Mesenchymal stem cell (in vitro differentiated cells and primary cell): Measurements from ENCODE around the gene RNF144A.

ENCODE experiments used
- DNase-seq: peaks from one replicate; pipeline ENCODE4 v3.0.0-alpha.2; 2013
- H2AFZ ChIP-seq: one replicate; pipeline ENCODE4 v1.6.1; 2013; ENCODE audit warnings: low read depth, mild to moderate bottlenecking, control low read depth, inconsistent platforms, low read length, moderate library complexity
- H2AK5ac ChIP-seq: 2 replicates; pipeline ENCODE4 v1.6.1; 2013; ENCODE audit warnings: low read length, moderate library complexity, mild to moderate bottlenecking, inconsistent platforms; ENCODE audit not compliant: severe bottlenecking
- H2BK120ac ChIP-seq: one replicate; pipeline ENCODE4 v1.6.1; 2013; ENCODE audit warnings: low read depth, mild to moderate bottlenecking, inconsistent platforms, low read length, moderate library complexity
- H2BK12ac ChIP-seq, 2 experiments: one replicate each; pipeline ENCODE4 v1.6.1; 2013; ENCODE audit warnings: inconsistent platforms in 2 of 2, low read length in 2 of 2, mild to moderate bottlenecking in 2 of 2, moderate library complexity in 2 of 2, control low read depth in 1 of 2
- H2BK15ac ChIP-seq: one replicate; pipeline ENCODE4 v1.6.1; 2013; ENCODE audit warnings: mild to moderate bottlenecking, low read depth, inconsistent platforms; ENCODE audit not compliant: poor library complexity, severe bottlenecking
- H2BK5ac ChIP-seq: 2 replicates; pipeline ENCODE4 v1.6.1; 2013; ENCODE audit warnings: low read depth, mild to moderate bottlenecking, low read length, control low read depth, inconsistent platforms; ENCODE audit not compliant: poor library complexity, severe bottlenecking
- H3K14ac ChIP-seq, 2 experiments: one replicate each; pipeline ENCODE4 v1.6.1; 2013; ENCODE audit warnings: inconsistent platforms in 2 of 2, low read length in 2 of 2, control low read depth in 1 of 2, mild to moderate bottlenecking in 1 of 2, moderate library complexity in 1 of 2
- H3K18ac ChIP-seq, 2 experiments: one replicate each; pipeline ENCODE4 v1.6.1; 2013; ENCODE audit warnings: inconsistent platforms in 2 of 2, low read length in 2 of 2, control low read depth in 1 of 2, low read depth in 1 of 2, mild to moderate bottlenecking in 1 of 2
- H3K23ac ChIP-seq, 2 experiments: one replicate each; pipeline ENCODE4 v1.6.1; 2013; ENCODE audit warnings: inconsistent platforms in 2 of 2, low read length in 2 of 2, mild to moderate bottlenecking in 2 of 2, moderate library complexity in 2 of 2, control low read depth in 1 of 2
- H3K27ac ChIP-seq: 2 replicates; pipeline ENCODE4 v1.5.1; 2013; ENCODE audit warnings: mild to moderate bottlenecking, moderate library complexity, low read length, control low read depth, inconsistent platforms; ENCODE audit not compliant: poor library complexity, severe bottlenecking
- H3K27me3 ChIP-seq, 2 experiments: 2 replicates each; pipeline versions ENCODE4 v1.6.1 to v1.7.0; 2013; ENCODE audit warnings: low read length in 2 of 2, mild to moderate bottlenecking in 2 of 2, moderate library complexity in 2 of 2, control low read depth in 1 of 2, inconsistent platforms in 1 of 2; ENCODE audit not compliant: control insufficient read depth in 1 of 2, insufficient read depth in 1 of 2
- H3K36me3 ChIP-seq, 2 experiments: 2 replicates each; pipeline versions ENCODE4 v1.6.1 to v1.7.0; 2013; ENCODE audit warnings: low read length in 2 of 2, control low read depth in 1 of 2, inconsistent platforms in 1 of 2, low read depth in 1 of 2, mild to moderate bottlenecking in 1 of 2; ENCODE audit not compliant: insufficient read depth in 2 of 2, control insufficient read depth in 1 of 2
- H3K4ac ChIP-seq, 2 experiments: one replicate each; pipeline ENCODE4 v1.6.1; 2013; ENCODE audit warnings: inconsistent platforms in 2 of 2, low read length in 2 of 2, mild to moderate bottlenecking in 2 of 2, moderate library complexity in 2 of 2, control low read depth in 1 of 2, low read depth in 1 of 2
- H3K4me1 ChIP-seq: 2 replicates; pipeline ENCODE4 v1.6.1; 2013; ENCODE audit warnings: low read depth, low read length, control low read depth; ENCODE audit not compliant: control insufficient read depth, insufficient read depth
- H3K4me2 ChIP-seq: 2 replicates; pipeline ENCODE4 v1.6.1; 2013; ENCODE audit warnings: low read length, mild to moderate bottlenecking, inconsistent platforms; ENCODE audit not compliant: poor library complexity, severe bottlenecking
- H3K4me3 ChIP-seq, 2 experiments: 2 replicates each; pipeline versions ENCODE4 v1.5.1 to v1.7.0; 2013; ENCODE audit warnings: low read length in 2 of 2, mild to moderate bottlenecking in 2 of 2, control low read depth in 1 of 2, low read depth in 1 of 2; ENCODE audit not compliant: insufficient read depth in 1 of 2
- H3K79me1 ChIP-seq: replicated peaks from 2 replicates; pipeline ENCODE4 v1.6.1; 2013; ENCODE audit warnings: mild to moderate bottlenecking, control low read depth, low read length, inconsistent platforms; ENCODE audit not compliant: poor library complexity, severe bottlenecking
- H3K9ac ChIP-seq: 2 replicates; pipeline ENCODE4 v1.7.0; 2013; ENCODE audit warnings: mild to moderate bottlenecking, low read length, moderate library complexity
- H3K9me3 ChIP-seq: 2 replicates; pipeline ENCODE4 v1.7.0; 2013; ENCODE audit warnings: mild to moderate bottlenecking, low read length; ENCODE audit not compliant: control insufficient read depth
- H4K8ac ChIP-seq: one replicate; pipeline ENCODE4 v1.6.1; 2013; ENCODE audit warnings: inconsistent platforms, mild to moderate bottlenecking, low read length, moderate library complexity
- H4K91ac ChIP-seq: one replicate; pipeline ENCODE4 v1.6.1; 2013; ENCODE audit warnings: mild to moderate bottlenecking, low read length, inconsistent platforms
- WGBS: methylation state at CpG from one replicate; pipeline ENCODE4 v1.1.7; 2013; ENCODE audit warnings: mixed read lengths; 5-methylcytosine and 5-hydroxymethylcytosine counted together

Gene RNF144A

DNA sequence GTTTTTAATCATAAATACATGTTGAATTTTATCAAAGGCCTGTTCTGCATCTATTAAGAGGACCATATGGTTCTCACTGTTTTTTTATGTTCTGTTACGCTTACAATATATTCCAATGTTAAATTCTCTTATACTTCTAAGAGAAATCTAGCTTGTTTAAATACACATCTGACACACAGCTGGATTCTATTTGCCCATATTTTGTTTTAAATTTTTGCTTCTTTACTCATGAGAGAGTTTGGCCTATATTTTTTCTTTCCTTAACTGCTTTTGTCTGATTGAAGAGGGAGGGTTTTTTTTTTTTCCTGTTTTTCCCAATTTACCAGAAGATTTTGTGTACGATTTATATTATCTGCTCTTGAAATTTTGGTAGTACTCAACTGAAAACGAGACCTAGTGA is 34.9 kb downstream of the RNF144A start:
- DNase-seq = no peak
- Histone ChIP-seq H3K4me2 (no peak overlapping the region), H3K9ac (peak overlapping the region; percentile 63), H2BK5ac (no peak overlapping the region), H3K79me1 (no peaks in the 10 kb centered on the region), H3K18ac (no peak overlapping the region), H3K4ac (no peak overlapping the region), H2BK12ac (no peak overlapping the region), H2BK120ac (no peak overlapping the region), H4K8ac (no peak overlapping the region), H3K14ac (no peak overlapping the region), H3K36me3 (no peaks in the 10 kb centered on the region), H3K23ac (no peak overlapping the region), H2AK5ac (no peak overlapping the region), H2AFZ (no peak overlapping the region), H3K4me1 (peaks cover 2% of the 10 kb centered on the region), H3K4me3 (no peak overlapping the region), H3K9me3 (no peaks in the 10 kb centered on the region), H3K27me3 (no peaks in the 10 kb centered on the region), H2BK15ac (no peak overlapping the region), H4K91ac (no peak overlapping the region), H3K27ac (no peak overlapping the region)
- no CpG with 5 or more reads among the region's 3 CpGs for WGBS

DNA sequence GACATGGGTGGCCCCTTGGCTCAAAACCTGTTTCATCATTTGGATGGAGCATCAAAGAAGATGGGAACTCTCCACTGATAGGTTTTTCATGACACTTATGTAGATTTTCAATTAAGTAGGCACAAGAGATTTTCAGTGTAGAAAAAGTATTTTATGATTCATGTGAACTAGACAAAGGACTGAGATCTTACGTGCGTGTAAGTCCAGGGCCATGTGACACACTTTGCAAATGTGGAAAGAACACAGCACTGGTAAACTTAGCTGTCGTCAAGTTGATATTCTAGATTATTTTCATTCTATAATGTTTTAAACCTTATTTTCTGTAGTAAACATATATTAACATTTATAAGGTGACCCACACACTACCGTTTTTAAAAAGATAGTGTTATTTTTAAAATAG is 37.4 kb downstream of the RNF144A start:
- no peak overlapping the region for H4K8ac ChIP-seq
- no peaks in the 10 kb centered on the region for H3K27me3 ChIP-seq
- no peak overlapping the region for H3K4me2 ChIP-seq
- no peak overlapping the region for H2AFZ ChIP-seq
- no peak overlapping the region for H2BK15ac ChIP-seq
- no peak overlapping the region for H2BK120ac ChIP-seq
- H3K18ac ChIP-seq = no peak overlapping the region
- H2BK5ac ChIP-seq = no peak overlapping the region
- peaks cover 2% of the 10 kb centered on the region for H3K4me1 ChIP-seq
- H3K9me3 ChIP-seq = no peaks in the 10 kb centered on the region
- no peak overlapping the region for H3K23ac ChIP-seq
- no peak overlapping the region for H3K14ac ChIP-seq
- no peak overlapping the region for H2AK5ac ChIP-seq
- H3K27ac ChIP-seq = no peak overlapping the region
- DNase-seq = no peak
- no peak overlapping the region for H2BK12ac ChIP-seq
- no peak overlapping the region for H3K4me3 ChIP-seq
- WGBS = 100% methylated on average over 2 of the region's 4 CpGs
- H3K79me1 ChIP-seq = no peaks in the 10 kb centered on the region
- H3K9ac ChIP-seq = peak overlapping the region; percentile 31
- no peak overlapping the region for H3K4ac ChIP-seq
- no peak overlapping the region for H4K91ac ChIP-seq
- H3K36me3 ChIP-seq = no peaks in the 10 kb centered on the region

DNA sequence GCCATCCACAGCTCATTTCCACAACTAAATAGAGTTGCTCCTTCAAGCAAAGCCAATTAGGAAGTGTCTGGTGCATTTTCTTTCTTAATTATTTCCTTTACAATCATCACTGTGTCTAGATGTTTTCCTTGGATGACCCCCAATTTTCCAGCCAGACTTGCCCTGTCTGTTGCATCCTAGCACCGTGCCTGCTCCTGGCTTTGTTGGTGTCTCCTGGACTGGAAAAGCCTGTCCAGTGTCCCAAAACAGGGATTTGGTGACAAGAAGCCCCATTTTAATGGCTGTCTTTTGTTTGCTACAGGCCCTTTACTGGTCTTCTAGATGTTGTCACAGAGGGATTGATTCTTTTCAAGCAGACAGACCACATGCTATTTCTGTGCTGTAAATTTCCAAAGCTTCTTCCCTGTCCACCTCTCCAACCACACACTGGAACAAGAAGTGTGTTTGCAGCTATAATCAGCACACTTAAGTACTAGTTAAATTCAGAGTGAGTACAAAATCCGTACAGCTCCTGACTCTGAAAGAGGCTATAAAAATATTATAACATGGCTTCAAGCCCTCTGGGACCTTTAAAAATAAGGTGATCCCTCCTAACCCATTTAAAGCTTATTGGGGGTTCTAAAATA is 38.4 kb downstream of the RNF144A start:
- peak; percentile 38 for DNase-seq
- no peak overlapping the region for H3K4ac ChIP-seq
- H3K14ac ChIP-seq = no peak overlapping the region
- 40% methylated on average over 1 of the region's 2 CpGs for WGBS
- no peaks in the 10 kb centered on the region for H3K36me3 ChIP-seq
- peak overlapping the region; percentile 47 for H4K8ac ChIP-seq
- no peak overlapping the region for H2BK5ac ChIP-seq
- no peak overlapping the region for H2AK5ac ChIP-seq
- peak overlapping the region; percentile 28 to 71 for H3K18ac ChIP-seq
- H3K23ac ChIP-seq = no peak overlapping the region
- no peak overlapping the region for H2BK12ac ChIP-seq
- H4K91ac ChIP-seq = no peak overlapping the region
- no peak overlapping the region for H2AFZ ChIP-seq
- H3K4me3 ChIP-seq = no peak overlapping the region
- H3K27me3 ChIP-seq = no peaks in the 10 kb centered on the region
- H3K27ac ChIP-seq = no peak overlapping the region
- H3K79me1 ChIP-seq = no peaks in the 10 kb centered on the region
- H2BK120ac ChIP-seq = no peak overlapping the region
- H3K4me2 ChIP-seq = no peak overlapping the region
- H3K4me1 ChIP-seq = peaks cover 2% of the 10 kb centered on the region
- peak overlapping the region; percentile 31 for H3K9ac ChIP-seq
- H3K9me3 ChIP-seq = no peaks in the 10 kb centered on the region
- no peak overlapping the region for H2BK15ac ChIP-seq

DNA sequence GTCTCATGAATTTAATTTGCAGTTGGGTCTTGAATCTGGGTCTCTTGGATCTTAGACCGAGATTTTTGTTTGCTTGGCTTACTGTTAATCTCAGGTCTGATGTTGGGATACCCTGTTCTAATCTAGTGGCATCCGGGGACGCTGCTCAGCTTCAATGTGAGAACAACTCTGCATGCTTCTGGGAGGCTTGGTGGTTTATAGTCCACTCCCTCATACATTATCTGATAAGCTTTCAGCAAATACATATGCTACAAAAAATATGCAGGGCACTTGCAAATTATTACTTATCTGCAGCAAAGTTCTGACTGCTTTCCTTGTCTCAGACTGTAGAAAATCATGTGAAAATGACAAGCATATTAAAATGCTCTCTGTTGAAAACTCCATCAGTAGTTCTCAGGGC is 39.4 kb downstream of the RNF144A start:
- Histone ChIP-seq H3K4me2 (no peak overlapping the region), H3K79me1 (no peaks in the 10 kb centered on the region), H4K91ac (no peak overlapping the region), H2BK12ac (peak overlapping the region in 1 of 2 experiments; percentile 32), H3K36me3 (no peaks in the 10 kb centered on the region), H3K27me3 (no peaks in the 10 kb centered on the region), H2BK5ac (no peak overlapping the region), H3K27ac (no peak overlapping the region), H3K4me1 (peaks cover 2% of the 10 kb centered on the region), H3K18ac (no peak overlapping the region), H3K4me3 (no peak overlapping the region), H2BK15ac (no peak overlapping the region), H3K14ac (no peak overlapping the region), H3K9me3 (no peaks in the 10 kb centered on the region), H3K9ac (no peak overlapping the region), H2BK120ac (no peak overlapping the region), H2AK5ac (no peak overlapping the region), H2AFZ (no peak overlapping the region), H3K23ac (no peak overlapping the region), H3K4ac (no peak overlapping the region), H4K8ac (no peak overlapping the region)
- no peak for DNase-seq
- 100% methylated on average over 3 of the region's 3 CpGs for WGBS
